GM23338 (cell line): ENCODE measurements around the gene RYR3. TPM values are rescaled to one million over a fixed set of nuclear protein-coding genes. Genes with fewer than 3 reads are reported as not detected.

Source experiments
- ATAC-seq: fragments of 200-7000 bp; cut with Tn5 transposase; 3 replicates; pipeline ENCODE4 v1.9.1; 2020
- DNase-seq: peaks from one replicate; pipeline ENCODE4 v3.0.0-alpha.2; 2015; ENCODE audit warnings: low spot score
- H2AFZ ChIP-seq: fragments of 200-600 bp; sonication (generic); 2 replicates; pipeline ENCODE4 v1.8.0; 2016; ENCODE audit warnings: antibody characterized with exemption, mild to moderate bottlenecking, moderate library complexity
- H3F3A ChIP-seq: fragments of 200-600 bp; sonication (generic); replicated peaks from 2 replicates; pipeline ENCODE4 v1.8.0; 2017; ENCODE audit warnings: antibody characterized with exemption, mixed run types, low read depth
- H3K27ac ChIP-seq: fragments of 200-600 bp; sonication (generic); 2 replicates; pipeline ENCODE4 v1.6.1; 2016; ENCODE audit warnings: low read depth
- H3K27me3 ChIP-seq: fragments of 200-600 bp; sonication (generic); 2 replicates; pipeline ENCODE4 v1.8.0; 2016; ENCODE audit warnings: mild to moderate bottlenecking, mixed run types, moderate library complexity; ENCODE audit not compliant: insufficient read depth
- H3K36me3 ChIP-seq: fragments of 200-600 bp; sonication (generic); 2 replicates; pipeline ENCODE4 v1.8.0; 2016; ENCODE audit warnings: mild to moderate bottlenecking; ENCODE audit not compliant: insufficient read depth
- H3K4me1 ChIP-seq: fragments of 200-600 bp; sonication (generic); 2 replicates; pipeline ENCODE4 v1.8.0; 2016; ENCODE audit warnings: mild to moderate bottlenecking, moderate library complexity; ENCODE audit not compliant: insufficient read depth
- H3K4me2 ChIP-seq: fragments of 200-600 bp; sonication (generic); 2 replicates; pipeline ENCODE4 v1.7.1; 2017; ENCODE audit warnings: mixed run types
- H3K4me3 ChIP-seq: fragments of 200-600 bp; sonication (generic); 2 replicates; pipeline ENCODE4 v1.6.1; 2016; ENCODE audit warnings: mixed run types
- H3K79me2 ChIP-seq: fragments of 200-600 bp; sonication (generic); replicated peaks from 2 replicates; pipeline ENCODE4 v1.8.0; 2017; ENCODE audit warnings: mild to moderate bottlenecking; ENCODE audit not compliant: insufficient read depth
- H3K9me2 ChIP-seq: fragments of 200-600 bp; sonication (generic); 2 replicates; pipeline ENCODE4 v1.8.0; 2017; ENCODE audit not compliant: insufficient read depth
- H4K20me1 ChIP-seq: fragments of 200-600 bp; sonication (generic); replicated peaks from 2 replicates; pipeline ENCODE4 v1.8.0; 2017; ENCODE audit warnings: mild to moderate bottlenecking; ENCODE audit not compliant: insufficient read depth
- H3K27ac Mint-ChIP-seq: 2 replicates; pipeline ENCODE4 v1.8.0; 2020; ENCODE audit warnings: inconsistent platforms, mild to moderate bottlenecking, moderate library complexity, mixed read lengths
- H3K27me3 Mint-ChIP-seq: 3 replicates; pipeline ENCODE4 v1.8.0; 2022; ENCODE audit warnings: low read depth, mild to moderate bottlenecking, moderate library complexity, mixed read lengths, inconsistent platforms; ENCODE audit not compliant: insufficient read depth, poor library complexity
- H3K36me3 Mint-ChIP-seq: 3 replicates; pipeline ENCODE4 v1.8.0; 2021; ENCODE audit warnings: low read depth, mild to moderate bottlenecking, inconsistent platforms, moderate library complexity, mixed read lengths
- H3K4me1 Mint-ChIP-seq: 3 replicates; pipeline ENCODE4 v1.8.0; 2020; ENCODE audit warnings: mild to moderate bottlenecking, inconsistent platforms, mixed read lengths
- H3K4me3 Mint-ChIP-seq: 3 replicates; pipeline ENCODE4 v1.8.0; 2021; ENCODE audit warnings: moderate library complexity, mild to moderate bottlenecking, inconsistent platforms, mixed read lengths
- H3K9me3 Mint-ChIP-seq: 3 replicates; pipeline ENCODE4 v1.8.0; 2020; ENCODE audit warnings: moderate library complexity, mild to moderate bottlenecking, inconsistent platforms, mixed read lengths
- CREB1 ChIP-seq: fragments of 250-450 bp; sonication (Bioruptor Pico); IDR thresholded peaks from 2 replicates; pipeline ENCODE4 v1.5.0; 2020; ENCODE audit warnings: low read depth, mild to moderate bottlenecking, moderate library complexity
- CTCF ChIP-seq, 2 experiments: fragments of 200-600 bp in 1 of 2; sonication (generic) in 1 of 2; conservative IDR thresholded peaks; 2 replicates each; pipeline versions ENCODE4 v1.5.1 to v1.6.1; 2016 to 2017; ENCODE audit warnings: antibody characterized with exemption in 2 of 2, low read depth in 2 of 2, mild to moderate bottlenecking in 2 of 2, moderate library complexity in 1 of 2
- ETS1 ChIP-seq: IDR thresholded peaks from 2 replicates; pipeline ENCODE4 v1.6.1; 2016; ENCODE audit warnings: antibody characterized with exemption
- EZH2 ChIP-seq: fragments of 200-600 bp; sonication (generic); IDR thresholded peaks from one replicate; pipeline ENCODE4 v1.8.0; 2017; ENCODE audit warnings: antibody characterized with exemption, mild to moderate bottlenecking, low read depth; ENCODE audit not compliant: unreplicated experiment
- JUNB ChIP-seq: IDR thresholded peaks from one replicate; pipeline ENCODE4 v1.6.1; 2016; ENCODE audit warnings: antibody characterized with exemption; ENCODE audit not compliant: unreplicated experiment
- NANOG ChIP-seq: IDR thresholded peaks from 2 replicates; pipeline ENCODE4 v1.6.1; 2016; ENCODE audit warnings: antibody characterized with exemption, borderline replicate concordance
- POLR2AphosphoS5 ChIP-seq: IDR thresholded peaks from 2 replicates; pipeline ENCODE4 v1.6.1; 2016; ENCODE audit warnings: antibody characterized with exemption, low read depth
- REST ChIP-seq: IDR thresholded peaks from one replicate; pipeline ENCODE4 v1.6.1; 2018; ENCODE audit warnings: antibody characterized with exemption; ENCODE audit not compliant: unreplicated experiment
- ZNF331 ChIP-seq: fragments of 250-450 bp; sonication (Bioruptor Pico); IDR thresholded peaks from 2 replicates; pipeline ENCODE4 v1.5.0; 2020; ENCODE audit warnings: low read depth, mild to moderate bottlenecking, moderate library complexity
- ZNF462 ChIP-seq: fragments of 250-450 bp; sonication (Bioruptor Pico); IDR thresholded peaks from 2 replicates; pipeline ENCODE4 v1.5.0; 2020; ENCODE audit warnings: mild to moderate bottlenecking, moderate library complexity
- polyA plus RNA-seq: library from polyadenylated mRNA; unstranded; fragments of >200 nt; fragmentation: Nextera tagmentation; extraction: Ambion mirVana; gene quantifications from 2 replicates; pipeline ENCODE4 v1.2.1, GENCODE V29; 2016
- total RNA-seq: library from RNA; depleted of rRNA; stranded (reverse); fragments of >200 nt; shearing (Covaris generic); gene quantifications from 2 replicates; pipeline ENCODE4 v1.2.3, GENCODE V29; 2014

RYR3 gene
- total and polyA plus RNA-seq, 2 experiments from 2014 or later, result 1.1 to 1.2 TPM

- TF ChIP-seq CREB1 (no peak), REST (no peak), POLR2AphosphoS5 (no peak), ETS1 (no peak), NANOG (no peak), CTCF (conservative IDR thresholded peaks at IDR 0.05; ENCODE audit: low read depth in 2 of 2) (no peak), ZNF331 (CRISPR knock-in tag) (no peak), EZH2 (no peak)
Observed at GRCh38 chr15:33846862-33847261, 536.1 kb downstream of the RYR3 start (continued).

- H3K27ac ChIP-seq, result no peak overlapping the region
- H2AFZ ChIP-seq, result no peak overlapping the region
- H3K79me2 ChIP-seq, result no peaks in the 10 kb centered on the region
- H3K4me1 ChIP-seq, result peaks cover 31% of the 10 kb centered on the region
- no peak overlapping the region for H3K4me3 Mint-ChIP-seq
- H3K4me1 Mint-ChIP-seq, result peaks cover 32% of the 10 kb centered on the region
- H4K20me1 ChIP-seq, result no peaks in the 10 kb centered on the region
- no peaks in the 10 kb centered on the region for H3F3A ChIP-seq
- no peak for DNase-seq
- H3K36me3 Mint-ChIP-seq, result no peaks in the 10 kb centered on the region
- H3K4me2 ChIP-seq, result no peak overlapping the region
- no peak overlapping the region for H3K4me3 ChIP-seq
- H3K9me2 ChIP-seq, result peaks cover 26% of the 10 kb centered on the region
- H3K27me3 Mint-ChIP-seq, result peaks cover 5% of the 10 kb centered on the region
- no peak overlapping the region for H3K27ac Mint-ChIP-seq
- no peaks in the 10 kb centered on the region for H3K27me3 ChIP-seq
- ATAC-seq, result no peak
- no peaks in the 10 kb centered on the region for H3K36me3 ChIP-seq
- no peaks in the 10 kb centered on the region for H3K9me3 Mint-ChIP-seq
- TF ChIP-seq POLR2AphosphoS5 (no peak), JUNB (no peak), ZNF331 (CRISPR knock-in tag) (no peak), CTCF (conservative IDR thresholded peaks at IDR 0.05; ENCODE audit: low read depth in 2 of 2) (no peak), ZNF462 (CRISPR knock-in tag) (no peak), NANOG (no peak)
Observed at GRCh38 chr15:33848011-33848410, 537.2 kb downstream of the RYR3 start.
